ENCODE data around the gene THADA. TPM values are rescaled to one million over a fixed set of nuclear protein-coding genes. Genes with fewer than 3 reads are reported as not detected.

Gene THADA
- total RNA-seq, 1 donor from 2014 or later, result 29.3 TPM

GRCh38 chr2:43482961-43483360 lies 112.9 kb downstream of the THADA start:
- H3K79me2 ChIP-seq (ENCODE audit: low read depth), result no peaks in the 10 kb centered on the region
- no peak overlapping the region for H3K4me3 ChIP-seq
- no peak overlapping the region for H3K4me2 ChIP-seq
- Mint-ChIP-seq H3K27ac (no peak overlapping the region), H3K4me1 (no peaks in the 10 kb centered on the region), H3K9me3 (no peaks in the 10 kb centered on the region), H3K4me3 (no peak overlapping the region), H3K36me3 (no peaks in the 10 kb centered on the region), H3K27me3 (ENCODE audit: insufficient read depth, low read depth) (no peaks in the 10 kb centered on the region)
- DNase-seq (ENCODE audit: low spot score), result no peak
- H3F3A ChIP-seq (ENCODE audit: low read depth), result peaks cover 6% of the 10 kb centered on the region
- TF ChIP-seq EZH2phosphoT487 (IDR thresholded peaks at IDR 0.05), result no peak
- TF ChIP-seq CTCF (IDR thresholded peaks at IDR 0.05), result no peak
- no peak for TF ChIP-seq EZH2 (IDR thresholded peaks at IDR 0.05)
- no peak overlapping the region for H3K9ac ChIP-seq
- no peak overlapping the region for H2AFZ ChIP-seq (replicated peaks)
- H3K27ac ChIP-seq, result no peak overlapping the region
- H3K4me1 ChIP-seq, result no peaks in the 10 kb centered on the region
- no peaks in the 10 kb centered on the region for H3K9me3 ChIP-seq (ENCODE audit: low read depth)
- no peaks in the 10 kb centered on the region for H4K20me1 ChIP-seq (ENCODE audit: low read depth)
- H3K36me3 ChIP-seq, result no peaks in the 10 kb centered on the region
- H3K27me3 ChIP-seq, result no peaks in the 10 kb centered on the region

- Histone ChIP-seq H3F3A (ENCODE audit: low read depth) (peaks cover 6% of the 10 kb centered on the region), H3K36me3 (no peaks in the 10 kb centered on the region), H3K4me1 (no peaks in the 10 kb centered on the region), H3K27ac (no peak overlapping the region), H3K27me3 (no peaks in the 10 kb centered on the region), H2AFZ (replicated peaks) (no peak overlapping the region), H3K9me3 (ENCODE audit: low read depth) (no peaks in the 10 kb centered on the region), H3K4me2 (no peak overlapping the region), H3K79me2 (ENCODE audit: low read depth) (no peaks in the 10 kb centered on the region), H3K9ac (no peak overlapping the region), H3K4me3 (no peak overlapping the region), H4K20me1 (ENCODE audit: low read depth) (no peaks in the 10 kb centered on the region)
- Mint-ChIP-seq H3K4me1 (no peaks in the 10 kb centered on the region), H3K36me3 (no peaks in the 10 kb centered on the region), H3K27ac (no peak overlapping the region), H3K27me3 (ENCODE audit: insufficient read depth, low read depth) (no peaks in the 10 kb centered on the region), H3K9me3 (no peaks in the 10 kb centered on the region), H3K4me3 (no peak overlapping the region)
- no peak for DNase-seq (ENCODE audit: low spot score)
- TF ChIP-seq EZH2phosphoT487 (IDR thresholded peaks at IDR 0.05) (no peak), EZH2 (IDR thresholded peaks at IDR 0.05) (no peak), CTCF (IDR thresholded peaks at IDR 0.05) (no peak)
Observed at GRCh38 chr2:43481927-43482542, 113.8 kb downstream of the THADA start.

- no peak overlapping the region for H2AFZ ChIP-seq (replicated peaks)
- H3K4me1 ChIP-seq, result no peaks in the 10 kb centered on the region
- Mint-ChIP-seq H3K27ac (no peak overlapping the region), H3K27me3 (ENCODE audit: insufficient read depth, low read depth) (no peaks in the 10 kb centered on the region), H3K9me3 (no peaks in the 10 kb centered on the region), H3K4me1 (no peaks in the 10 kb centered on the region), H3K4me3 (no peak overlapping the region), H3K36me3 (no peaks in the 10 kb centered on the region)
- no peaks in the 10 kb centered on the region for H4K20me1 ChIP-seq (ENCODE audit: low read depth)
- no peaks in the 10 kb centered on the region for H3K79me2 ChIP-seq (ENCODE audit: low read depth)
- H3K27me3 ChIP-seq, result no peaks in the 10 kb centered on the region
- H3K27ac ChIP-seq, result no peak overlapping the region
- no peak overlapping the region for H3K4me3 ChIP-seq
- no peak overlapping the region for H3K9ac ChIP-seq
- H3F3A ChIP-seq (ENCODE audit: low read depth), result peaks cover 6% of the 10 kb centered on the region
- no peaks in the 10 kb centered on the region for H3K36me3 ChIP-seq
- no peak for TF ChIP-seq CTCF (IDR thresholded peaks at IDR 0.05)
- TF ChIP-seq EZH2 (IDR thresholded peaks at IDR 0.05), result no peak
- no peak for TF ChIP-seq EZH2phosphoT487 (IDR thresholded peaks at IDR 0.05)
- no peaks in the 10 kb centered on the region for H3K9me3 ChIP-seq (ENCODE audit: low read depth)
- no peak overlapping the region for H3K4me2 ChIP-seq
- DNase-seq (ENCODE audit: low spot score), result no peak
Observed at GRCh38 chr2:43480874-43481273, 115.0 kb downstream of the THADA start.

All from neural progenitor cell (in vitro differentiated cells).